Measurements from ENCODE around the gene TTYH3.
"Not testable (repeated sequence)": the region's sequence is repeated elsewhere in the genome, so short reads cannot be mapped to it uniquely, and the experiment has no call there.

The TTYH3 gene

DNA sequence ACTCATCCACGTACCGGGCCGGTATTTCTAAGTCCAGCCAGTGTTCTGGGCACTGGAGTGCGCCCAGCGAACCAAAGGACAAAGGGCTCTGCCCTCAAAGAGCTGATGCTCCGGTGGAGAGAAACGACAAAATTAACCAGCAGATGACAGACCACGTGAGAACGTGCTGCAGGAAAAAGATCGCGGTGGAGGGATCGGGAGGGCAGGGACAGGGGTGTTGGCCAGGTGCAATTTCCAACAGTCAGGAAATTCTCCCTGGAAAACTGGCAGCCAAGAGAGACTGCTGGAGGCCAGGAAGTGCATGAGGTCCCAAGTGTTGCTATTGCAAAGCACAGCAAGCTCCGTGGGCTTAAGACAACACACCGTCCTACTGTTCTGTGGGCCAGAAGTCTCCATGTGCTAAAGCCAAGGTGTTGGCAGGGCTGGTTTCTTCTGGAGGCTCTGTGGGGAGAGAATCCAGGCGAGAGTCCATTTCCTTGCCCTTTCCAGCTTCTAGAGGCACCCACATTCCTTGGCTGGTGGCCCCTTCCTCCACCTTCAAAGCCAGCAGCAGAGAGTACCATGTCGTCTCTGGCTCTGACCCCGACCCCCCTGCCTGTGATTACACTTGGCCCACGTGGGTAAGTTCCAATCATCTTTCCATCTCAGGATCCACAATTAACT is 34.9 kb downstream of the TTYH3 start:
- no peak for DNase-seq

DNA sequence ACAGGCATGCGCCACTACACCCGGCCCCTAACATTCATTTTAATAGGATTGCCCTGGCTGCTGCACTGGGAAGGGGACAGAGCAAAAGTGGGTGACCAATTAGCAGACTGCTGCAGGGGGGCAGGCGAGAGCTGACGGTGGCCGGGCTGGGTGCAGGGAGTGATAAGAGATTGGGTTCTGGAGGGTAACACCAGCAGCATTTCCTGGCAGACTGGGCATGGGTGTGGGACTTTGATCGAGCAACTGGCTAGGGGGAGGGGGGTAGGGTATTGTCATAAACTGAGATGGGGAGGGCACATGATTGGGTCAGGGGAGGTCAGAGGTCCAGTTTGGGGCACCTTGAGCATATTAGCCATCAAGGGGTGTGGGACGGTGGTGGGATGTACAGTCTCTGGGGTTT is 36.1 kb downstream of the TTYH3 start:
- DNase-seq = no peak

DNA sequence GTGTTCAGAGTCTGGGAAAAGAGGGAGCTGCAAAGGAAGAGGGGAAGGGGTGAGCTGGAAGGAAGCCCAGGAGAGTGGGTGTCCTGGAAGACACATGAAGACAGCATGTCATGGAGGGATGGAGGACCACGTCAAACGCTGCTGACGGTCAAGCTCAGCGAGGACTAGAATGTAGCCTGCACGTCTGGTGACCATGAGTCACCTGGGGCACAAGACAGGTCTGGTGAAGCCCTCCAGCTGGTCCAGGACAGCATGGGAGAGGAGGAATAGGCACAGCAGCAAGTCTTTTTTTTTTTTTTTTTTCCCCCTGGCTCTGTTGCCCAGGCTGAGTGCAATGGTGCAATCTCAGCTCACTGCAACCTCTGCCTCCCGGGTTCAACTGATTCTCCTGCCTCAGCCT is 36.6 kb downstream of the TTYH3 start:
- no peak for DNase-seq

DNA sequence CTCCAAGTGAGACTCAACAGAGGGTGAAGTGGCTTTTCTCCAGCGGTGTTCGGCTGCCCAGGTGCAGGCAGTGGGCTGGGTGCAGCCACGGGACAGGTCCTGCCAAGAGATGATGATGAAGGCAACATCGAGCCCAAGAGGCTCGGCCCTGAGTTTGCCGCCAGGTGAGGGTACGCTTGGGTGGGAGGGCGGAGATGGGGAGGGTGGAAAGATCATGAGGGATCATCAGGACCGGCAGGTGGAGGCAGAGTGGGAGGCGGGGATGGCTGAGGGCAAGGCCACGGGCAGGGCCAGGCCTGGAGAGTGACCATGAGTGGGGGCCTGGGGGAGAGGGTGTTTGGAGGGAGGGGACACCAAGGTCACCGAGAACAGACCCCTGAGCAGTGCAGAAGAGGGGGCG is 38.4 kb downstream of the TTYH3 start:
- no peak for DNase-seq

DNA sequence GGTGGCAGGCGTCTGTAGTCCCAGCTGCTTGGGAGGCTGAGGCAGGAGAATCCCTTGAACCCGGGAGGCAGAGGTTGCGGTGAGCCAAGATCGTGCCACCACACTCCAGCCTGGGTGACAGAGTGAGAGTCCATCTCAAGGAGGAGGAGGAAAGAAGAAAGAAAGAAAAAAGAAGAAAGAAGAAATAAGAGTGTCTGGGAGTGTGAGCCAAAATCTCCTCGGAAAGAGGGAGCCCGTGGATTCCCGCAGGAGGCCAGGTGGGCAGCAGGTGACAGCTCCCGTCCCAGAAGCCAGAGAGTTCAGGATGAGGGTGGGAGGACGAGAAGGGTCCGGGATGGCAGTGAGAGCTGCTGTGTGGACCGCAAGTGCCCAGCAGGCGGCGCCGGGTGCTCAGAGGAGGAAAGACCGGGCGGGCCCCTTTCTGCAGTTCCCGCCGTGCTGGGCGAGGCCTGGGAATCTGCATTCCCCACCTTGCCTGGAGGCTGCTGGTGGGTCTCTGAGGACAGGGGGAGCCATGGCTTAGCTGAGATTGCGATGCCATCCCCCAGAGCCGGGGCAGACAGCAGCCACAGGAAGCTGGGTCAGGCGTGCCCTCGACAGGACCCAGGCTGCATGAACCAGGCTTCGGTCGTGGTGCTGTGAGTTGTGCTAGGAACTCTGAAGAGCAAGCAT is 39.1 kb downstream of the TTYH3 start:
- no peak for DNase-seq

DNA sequence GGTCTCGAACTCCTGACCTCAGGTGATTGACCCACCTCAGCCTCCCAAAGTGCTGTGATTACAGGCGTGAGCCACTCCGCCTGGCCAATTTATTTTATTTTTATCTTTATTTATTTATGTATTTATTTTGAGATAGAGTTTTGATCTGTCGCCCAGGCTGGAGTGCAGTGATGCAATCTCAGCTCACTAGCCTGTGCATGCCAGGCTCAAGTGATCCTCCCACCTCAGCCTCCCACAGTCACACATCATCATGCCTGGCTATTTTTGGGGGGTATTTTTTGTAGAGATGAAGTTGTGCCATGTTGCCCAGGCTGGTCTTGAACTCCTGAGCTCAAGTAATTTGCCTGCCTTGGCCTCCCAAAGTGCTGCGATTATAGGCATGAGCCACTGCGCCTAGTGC is 41.4 kb downstream of the TTYH3 start:
- not testable (repeated sequence) for DNase-seq

DNA sequence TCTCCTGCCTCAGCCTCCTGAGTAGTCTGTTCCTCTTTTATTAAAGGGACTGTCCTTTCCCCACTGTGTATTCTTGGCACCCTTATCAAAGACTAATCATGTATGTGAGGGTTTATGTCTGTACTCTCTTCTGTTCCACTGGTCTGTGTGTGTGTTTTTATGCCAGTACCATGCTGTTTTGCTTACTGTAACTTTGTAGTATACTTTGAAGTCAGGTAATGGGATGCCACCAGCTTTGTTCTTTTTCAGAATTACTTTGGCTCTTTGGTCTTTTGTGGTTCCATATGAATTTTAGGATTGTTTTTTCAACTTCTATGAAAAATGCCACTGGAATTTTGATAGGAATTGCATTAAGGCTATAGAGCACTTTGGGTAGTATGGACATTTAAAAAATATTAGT is 42.1 kb downstream of the TTYH3 start:
- DNase-seq = no peak

DNA sequence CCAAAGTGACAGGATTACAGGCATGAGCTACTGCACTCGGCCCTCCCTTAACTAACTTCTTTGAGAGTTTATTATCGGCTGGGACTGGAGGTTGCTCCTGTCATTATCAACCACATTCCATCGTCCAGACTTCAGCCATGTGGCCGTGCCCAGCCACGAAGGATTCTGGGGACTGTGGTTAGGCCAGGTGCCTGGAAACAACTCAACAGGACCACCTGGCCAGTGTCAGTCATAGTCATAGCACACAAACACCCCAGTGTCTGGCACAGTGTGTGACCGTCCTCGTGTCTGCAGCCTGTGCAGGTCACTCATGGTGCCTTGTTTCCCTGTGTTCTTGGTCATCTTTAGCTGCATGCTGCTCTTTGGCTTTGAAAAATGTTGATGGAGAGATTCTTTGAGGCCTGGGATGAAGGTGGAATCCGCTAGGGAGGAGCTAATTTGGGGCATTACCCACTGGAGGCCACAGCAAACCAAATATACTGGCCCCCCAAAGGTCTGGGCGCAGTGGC is 43.5 kb downstream of the TTYH3 start:
- DNase-seq = no peak

DNA sequence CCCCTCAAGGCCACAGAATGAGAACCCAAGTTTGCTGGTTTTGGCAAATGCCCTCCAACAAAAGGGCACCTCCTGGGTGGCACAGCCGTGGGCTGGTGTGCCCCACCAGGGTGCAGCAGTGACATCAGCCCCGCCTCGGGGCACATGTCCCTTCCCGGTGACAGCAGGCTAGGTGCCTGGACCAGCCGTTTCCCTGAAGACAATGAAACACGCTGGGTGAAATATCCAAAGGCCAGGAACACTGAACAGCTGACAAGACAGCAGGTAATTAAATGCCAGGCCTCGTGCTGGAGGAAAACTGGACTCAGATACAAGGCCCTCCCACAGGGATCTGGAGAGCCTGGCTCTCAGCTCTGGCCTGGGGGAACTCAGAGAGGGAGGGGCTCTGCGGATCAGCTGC is 44.8 kb downstream of the TTYH3 start:
- DNase-seq = not testable (repeated sequence)

DNA sequence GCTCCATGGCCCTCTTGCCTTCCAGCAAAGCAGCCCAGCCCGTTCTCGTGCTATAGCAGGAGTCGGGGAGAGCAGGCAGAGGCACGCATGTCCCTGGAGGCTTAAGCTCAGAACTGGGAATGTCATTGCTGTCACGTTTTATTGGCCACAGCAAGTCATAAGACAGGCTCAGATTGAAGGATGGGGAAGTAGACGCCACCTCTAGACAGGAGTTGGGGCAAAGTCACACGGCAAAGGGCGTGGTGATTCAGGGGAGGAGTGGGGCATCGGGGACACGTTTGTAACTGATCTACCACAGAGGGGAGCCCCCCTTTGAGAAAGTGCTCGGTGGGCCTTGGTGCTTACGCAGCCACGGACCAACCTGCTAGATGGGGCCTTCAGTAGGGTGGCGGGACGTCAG is 46.7 kb downstream of the TTYH3 start:
- not testable (repeated sequence) for DNase-seq

DNA sequence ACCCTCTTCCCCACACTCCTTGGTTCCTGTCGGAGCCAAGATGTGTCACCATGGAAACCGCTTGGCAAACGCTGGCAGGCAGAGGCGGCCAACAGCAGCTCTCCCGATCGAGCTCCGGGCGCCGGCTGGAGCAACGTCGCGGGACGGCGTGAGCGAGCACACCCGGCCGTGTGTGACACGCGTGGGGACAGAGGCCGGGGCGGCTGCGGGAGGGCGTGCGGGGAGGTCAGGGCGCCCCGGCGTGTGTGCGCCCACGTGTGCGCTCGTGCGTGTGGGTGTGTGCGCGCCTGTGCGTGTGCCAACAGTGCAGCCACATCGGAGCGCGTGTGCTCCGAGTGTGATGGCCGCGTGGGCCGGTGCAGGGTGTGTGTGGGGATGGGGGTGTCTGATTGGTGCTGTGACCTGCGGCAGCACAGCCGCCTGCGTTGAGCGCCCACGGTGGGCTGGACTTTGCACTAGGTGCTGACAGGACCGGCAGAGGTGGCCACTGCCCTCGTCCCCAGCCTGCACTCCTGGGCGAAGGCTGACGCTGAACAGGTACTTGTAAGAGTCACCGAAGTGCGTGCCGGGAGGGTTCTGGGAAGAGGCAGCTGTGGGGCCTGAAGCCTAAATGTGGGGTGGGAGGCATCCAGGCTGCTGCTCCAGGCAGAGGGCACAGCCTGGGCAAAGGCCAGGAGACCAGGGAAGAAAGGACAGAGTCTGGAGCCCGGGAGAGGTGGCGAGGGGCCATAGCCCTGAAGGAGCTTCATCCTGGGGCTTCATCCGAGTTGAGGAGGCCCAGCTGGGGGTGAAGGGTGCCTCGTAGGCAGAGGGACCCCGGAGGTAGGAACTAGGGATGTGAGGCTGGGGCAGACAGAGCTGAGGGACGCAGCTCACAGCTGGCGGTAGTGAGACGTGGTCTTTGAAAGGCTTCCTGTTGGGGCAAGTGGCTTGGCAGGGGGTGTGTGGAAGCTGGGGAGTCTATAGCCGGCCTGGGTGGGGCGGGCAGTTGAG is 47.6 kb downstream of the TTYH3 start:
- not testable (repeated sequence) for DNase-seq

DNA sequence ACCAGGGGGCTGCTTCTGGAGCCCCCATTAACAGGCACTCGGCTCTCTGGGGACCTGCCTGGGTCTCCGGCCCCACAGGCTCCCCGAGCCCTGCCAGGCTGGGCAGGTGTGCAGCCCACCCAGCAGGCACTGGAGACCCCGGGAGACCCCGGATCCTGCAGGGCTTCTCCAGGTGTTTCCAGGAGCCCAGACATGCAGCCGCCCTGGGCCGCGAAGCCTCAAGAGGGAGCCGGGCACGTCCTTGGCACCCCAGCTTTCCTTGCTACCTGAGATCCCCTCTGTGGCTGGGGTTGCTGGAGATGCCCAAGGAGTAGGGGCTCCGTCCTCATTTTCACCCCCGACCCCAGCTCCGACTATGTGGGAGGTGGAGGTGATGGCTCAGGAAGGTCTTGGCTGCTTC is 48.5 kb downstream of the TTYH3 start:
- no peak for DNase-seq

DNA sequence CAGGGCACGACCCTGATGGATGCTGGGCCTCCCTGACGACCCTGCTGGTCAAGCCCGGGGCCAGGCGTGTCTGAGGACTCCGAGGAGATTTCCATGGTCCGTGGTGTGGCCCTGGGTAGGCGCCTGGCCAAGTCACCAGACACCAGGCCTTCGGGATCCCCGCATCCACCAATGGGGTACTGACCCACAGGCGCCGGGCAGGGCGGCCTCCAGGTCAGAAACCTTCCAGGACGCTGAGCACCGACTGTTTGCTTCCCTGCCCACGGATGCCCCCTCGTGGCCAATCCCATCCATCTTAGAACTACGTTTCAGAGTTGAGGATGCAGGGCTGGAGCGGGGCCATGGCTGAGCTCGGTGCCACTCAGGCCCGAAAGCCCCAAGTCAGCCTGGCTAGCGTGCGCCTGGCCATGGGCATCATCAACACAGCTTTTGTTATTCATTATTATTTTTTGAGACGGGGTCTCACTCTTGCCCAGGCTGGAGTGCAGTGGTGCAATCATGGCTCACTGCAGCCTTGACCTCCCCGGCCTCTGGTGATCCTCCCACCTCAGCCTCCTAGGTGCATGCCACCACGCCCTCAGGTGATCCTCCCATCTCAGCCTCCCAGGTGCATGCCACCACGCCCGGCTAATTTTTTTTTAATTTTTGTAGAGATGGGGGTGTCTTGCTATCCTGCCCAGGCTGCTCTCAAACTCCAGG is 49.2 kb downstream of the TTYH3 start:
- DNase-seq = peak; percentile 53

DNA sequence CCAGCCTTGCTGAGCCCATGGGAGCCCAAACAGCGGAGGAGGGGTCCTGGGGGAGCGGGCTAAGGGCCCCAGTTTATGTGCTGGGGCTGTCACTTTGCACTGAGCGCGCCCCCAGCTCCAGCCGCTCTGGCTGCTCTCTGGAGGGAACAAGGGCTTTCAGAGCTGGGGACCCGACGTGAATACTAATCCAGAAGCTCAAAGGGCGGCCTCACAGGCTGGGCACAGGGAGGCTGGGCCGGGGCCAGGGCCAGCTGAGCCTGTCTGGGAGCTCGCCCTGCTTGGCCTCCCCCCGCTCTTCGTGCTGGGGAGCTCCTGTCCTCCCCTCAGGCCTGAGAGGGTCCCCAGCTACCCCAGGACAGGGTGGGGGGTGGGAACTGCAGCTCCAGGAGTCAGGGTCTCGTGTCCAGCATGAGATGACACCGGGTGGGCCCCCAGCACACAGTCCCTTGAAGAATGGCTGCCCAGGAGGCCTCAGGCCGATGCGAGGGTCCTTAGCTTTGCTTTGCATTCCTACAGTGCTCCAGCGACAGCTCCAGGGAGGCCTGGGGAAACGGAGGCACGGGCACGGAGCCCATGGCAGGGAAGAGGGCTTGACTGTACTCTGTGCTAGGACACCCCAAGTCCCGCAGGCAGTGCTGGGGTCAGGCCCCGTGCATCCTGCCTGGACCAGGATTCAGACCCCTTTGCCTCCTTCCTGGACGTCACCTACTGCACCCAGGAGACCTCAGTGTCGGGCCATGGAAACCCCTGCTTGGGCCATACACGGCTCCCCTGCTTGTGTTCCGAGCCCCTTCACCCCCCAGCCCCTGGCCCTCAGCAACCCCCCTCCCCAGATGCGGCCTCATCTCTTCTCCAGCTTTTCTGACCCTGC is 50.4 kb downstream of the TTYH3 start:
- DNase-seq = no peak

DNA sequence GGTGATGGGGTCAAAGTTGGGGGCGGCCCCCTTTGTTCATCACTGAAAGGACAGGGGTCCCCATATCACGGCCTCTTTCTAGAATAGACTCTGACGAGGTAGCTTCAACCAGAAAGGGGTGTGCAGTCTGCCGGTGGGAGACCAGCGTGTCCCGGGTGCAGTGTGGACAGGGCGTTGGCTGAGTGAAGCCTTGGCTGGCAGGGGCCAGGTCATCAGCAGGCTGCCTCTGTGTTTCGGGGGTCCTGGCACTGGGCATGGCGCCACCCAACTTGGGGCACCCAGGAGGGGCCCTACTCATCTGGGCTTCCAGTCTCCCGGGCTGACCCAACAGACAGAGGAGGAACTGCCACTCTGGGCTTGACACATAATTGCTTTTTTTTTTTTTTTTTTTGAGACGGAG is 52.7 kb downstream of the TTYH3 start:
- no peak for DNase-seq

DNA sequence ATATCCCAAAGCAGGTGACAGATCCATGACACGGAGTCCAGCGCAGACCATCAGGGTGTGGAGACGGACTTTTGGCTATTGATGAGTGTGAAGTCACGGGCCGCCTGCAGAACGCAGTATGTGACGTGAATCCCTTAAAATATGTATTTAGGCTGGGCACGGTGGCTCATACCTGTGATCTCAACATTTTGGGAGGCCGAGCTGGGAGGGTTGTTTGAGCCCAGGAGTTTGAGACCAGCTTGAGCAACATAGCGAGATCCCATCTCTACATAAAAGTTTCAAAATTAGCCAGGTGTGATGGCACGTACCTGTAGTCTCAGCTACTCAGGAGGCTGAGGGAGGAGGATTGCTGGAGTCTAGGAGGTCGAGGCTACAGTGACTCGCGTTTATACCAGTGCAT is 54.3 kb downstream of the TTYH3 start:
- no peak for DNase-seq

DNA sequence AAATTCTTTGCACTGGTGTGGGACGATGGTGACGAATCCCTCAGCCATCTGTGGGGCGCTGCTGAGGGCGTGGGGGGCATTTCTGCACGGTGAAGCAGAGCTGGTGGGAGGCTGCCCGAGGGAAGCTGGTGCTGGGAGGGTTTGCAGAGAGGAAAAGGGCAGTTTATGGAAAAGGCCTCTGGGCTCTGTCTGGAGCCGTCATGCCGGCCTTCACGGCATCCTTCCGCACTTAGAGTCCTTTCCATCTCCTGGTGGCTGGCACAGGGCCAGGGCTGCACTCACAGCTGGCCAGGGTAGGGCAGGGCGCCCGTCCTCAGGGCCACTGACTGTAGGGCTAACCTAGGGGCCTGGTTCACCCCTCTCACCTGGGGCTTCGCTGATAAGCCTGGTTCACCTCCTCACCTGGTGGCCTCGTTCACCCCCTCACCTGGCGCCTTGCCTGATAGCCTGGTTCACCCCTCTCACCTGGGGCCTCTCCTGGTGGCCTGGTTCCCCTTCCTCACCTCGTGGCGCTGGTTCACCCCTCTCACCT is 55.6 kb downstream of the TTYH3 start:
- DNase-seq = no peak

DNA sequence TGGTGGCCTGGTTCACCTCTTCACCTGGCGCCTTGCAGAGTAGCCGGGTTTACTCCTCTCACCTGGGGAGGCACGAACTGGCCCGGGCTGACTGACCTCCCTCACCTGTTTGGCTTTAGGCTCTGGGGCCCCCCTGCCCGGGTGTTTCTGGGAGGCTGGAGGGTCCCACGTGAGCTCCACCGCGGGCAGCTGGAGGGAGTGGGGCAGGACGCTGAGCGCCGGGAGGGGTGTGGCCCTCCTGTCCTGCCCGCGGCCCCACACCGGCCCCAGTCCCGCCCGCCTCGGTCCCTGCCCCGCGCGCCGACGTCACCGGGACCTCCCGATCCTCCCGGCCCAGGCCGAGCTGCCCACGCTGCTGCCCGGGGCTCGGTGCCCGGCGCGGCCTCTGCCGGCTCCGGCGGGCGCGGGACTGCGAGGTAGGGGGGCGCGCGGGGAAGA is 56.1 kb downstream of the TTYH3 start, which contains the start of gene AMZ1:
Gene AMZ1 (plus strand): TSS at position 322 of the 438 bp plus-strand sequence. CDS start 12,250 bp downstream, outside the sequence.
- DNase-seq = no peak

DNA sequence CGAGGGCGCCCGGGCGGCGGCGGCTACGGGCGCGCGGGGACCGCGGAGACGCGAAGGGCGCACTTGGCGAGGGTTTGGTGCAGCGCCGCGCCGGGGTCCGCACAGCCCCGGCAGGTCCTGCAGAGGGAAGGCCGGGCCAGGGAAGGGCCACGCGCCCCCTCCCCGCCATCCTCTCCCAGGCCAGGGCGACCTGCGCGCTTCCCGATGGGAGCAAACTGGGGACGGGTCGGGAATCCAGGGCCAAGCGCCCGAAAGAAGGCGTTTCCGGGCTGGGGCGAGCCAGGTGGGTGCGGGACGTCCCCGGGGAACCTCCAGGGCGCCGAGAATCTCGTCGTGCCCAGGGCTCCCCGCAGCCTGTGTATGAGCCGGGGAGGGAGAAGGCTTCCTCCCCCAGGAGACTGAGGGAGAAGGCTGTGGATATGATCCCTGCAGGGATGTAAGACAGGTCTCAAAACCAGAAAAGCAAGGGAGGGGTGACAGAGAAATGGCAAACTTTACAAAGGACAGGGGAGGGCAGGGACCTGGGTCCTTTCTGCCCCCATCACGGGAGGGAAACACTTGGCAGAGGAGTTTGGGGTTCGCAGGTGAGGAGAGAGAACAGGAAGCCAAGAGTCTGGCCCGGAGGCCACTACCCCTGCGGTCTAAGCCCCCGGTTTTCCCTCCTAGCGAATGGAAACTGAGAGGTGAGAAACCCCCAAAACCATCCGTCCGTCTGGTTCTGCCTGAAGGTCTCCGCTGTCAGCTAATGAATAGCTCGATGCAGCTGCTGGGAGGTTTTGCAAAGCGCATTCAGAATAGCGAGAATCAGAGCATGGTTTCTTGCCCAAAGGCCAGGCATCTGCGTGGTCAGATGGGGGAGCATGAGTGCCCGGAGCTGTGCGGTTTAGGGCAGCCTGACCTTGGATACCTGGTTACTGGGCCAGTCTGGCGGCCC is 56.9 kb downstream of the TTYH3 start:
- no peak for DNase-seq

DNA sequence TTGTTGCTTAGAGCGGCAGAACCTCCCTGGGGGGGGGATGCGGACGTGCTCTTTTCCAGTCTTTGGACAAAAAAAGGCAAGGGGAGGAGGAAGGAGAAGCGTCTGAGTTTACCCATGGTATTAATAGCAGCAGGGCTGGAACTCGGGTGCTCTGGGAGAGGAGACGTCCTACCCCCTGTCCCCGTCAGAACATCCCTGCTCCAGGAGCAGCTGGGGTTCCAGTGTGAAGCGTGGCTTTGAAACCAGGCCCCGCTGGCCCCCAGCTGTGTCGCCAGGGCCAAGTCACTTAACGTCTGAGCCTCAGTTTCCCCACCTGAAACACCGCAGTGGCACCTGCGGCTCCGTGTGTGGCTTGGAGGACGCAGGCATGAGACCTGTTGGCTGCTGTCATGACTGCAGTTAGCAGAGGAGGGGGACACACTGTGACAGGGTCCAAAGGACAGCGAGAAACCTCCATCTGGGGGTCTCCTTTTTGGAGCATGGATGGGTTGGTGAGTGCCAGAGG is 57.6 kb downstream of the TTYH3 start:
- no peak for DNase-seq
